Activated CD8-positive, alpha-beta memory T cell treated with anti-CD3 and anti-CD28 coated beads, Interleukin-2, amount 10 ng/mL, durations not matched to agents 7 days and 5 days (primary cell): ENCODE measurements around the gene FZD1. TPM values are rescaled to one million over a fixed set of nuclear protein-coding genes. Genes with fewer than 3 reads are reported as not detected.

Experiments used
- ATAC-seq: fragments of 150-1000 bp; cut with Tn5 transposase; one replicate; pipeline ENCODE4 v1.10.0; 2021; ENCODE audit warnings: moderate library complexity
- CTCF ChIA-PET: fragments of 350-600 bp; sonication (Branson Sonifier 250); formaldehyde crosslinking; loops from one replicate; lab custom pipeline; 2021; ENCODE audit warnings: antibody characterized with exemption; lab: Charles Lee
- DNase-seq: peaks from one replicate; pipeline ENCODE4 v3.0.0-alpha.2; 2020
- H3K27ac Mint-ChIP-seq: one replicate; pipeline ENCODE4 v1.8.0; 2021; ENCODE audit warnings: mild to moderate bottlenecking, mixed read lengths
- H3K27me3 Mint-ChIP-seq: one replicate; pipeline ENCODE4 v1.8.0; 2021; ENCODE audit warnings: mixed read lengths
- H3K36me3 Mint-ChIP-seq: one replicate; pipeline ENCODE4 v1.8.0; 2021; ENCODE audit warnings: mild to moderate bottlenecking, mixed read lengths
- H3K4me1 Mint-ChIP-seq: one replicate; pipeline ENCODE4 v1.8.0; 2021; ENCODE audit warnings: mixed read lengths
- H3K4me3 Mint-ChIP-seq: one replicate; pipeline ENCODE4 v1.8.0; 2021; ENCODE audit warnings: mild to moderate bottlenecking, moderate library complexity, mixed read lengths
- H3K9me3 Mint-ChIP-seq: one replicate; pipeline ENCODE4 v1.8.0; 2022; ENCODE audit warnings: low read depth, mixed read lengths
- total RNA-seq, 2 experiments: library from RNA; stranded (reverse); gene quantifications; one replicate each; pipeline ENCODE4 v1.2.3, GENCODE V29; 2021

Gene FZD1
- total RNA-seq, 2 experiments from 2014 or later = not detected

DNA sequence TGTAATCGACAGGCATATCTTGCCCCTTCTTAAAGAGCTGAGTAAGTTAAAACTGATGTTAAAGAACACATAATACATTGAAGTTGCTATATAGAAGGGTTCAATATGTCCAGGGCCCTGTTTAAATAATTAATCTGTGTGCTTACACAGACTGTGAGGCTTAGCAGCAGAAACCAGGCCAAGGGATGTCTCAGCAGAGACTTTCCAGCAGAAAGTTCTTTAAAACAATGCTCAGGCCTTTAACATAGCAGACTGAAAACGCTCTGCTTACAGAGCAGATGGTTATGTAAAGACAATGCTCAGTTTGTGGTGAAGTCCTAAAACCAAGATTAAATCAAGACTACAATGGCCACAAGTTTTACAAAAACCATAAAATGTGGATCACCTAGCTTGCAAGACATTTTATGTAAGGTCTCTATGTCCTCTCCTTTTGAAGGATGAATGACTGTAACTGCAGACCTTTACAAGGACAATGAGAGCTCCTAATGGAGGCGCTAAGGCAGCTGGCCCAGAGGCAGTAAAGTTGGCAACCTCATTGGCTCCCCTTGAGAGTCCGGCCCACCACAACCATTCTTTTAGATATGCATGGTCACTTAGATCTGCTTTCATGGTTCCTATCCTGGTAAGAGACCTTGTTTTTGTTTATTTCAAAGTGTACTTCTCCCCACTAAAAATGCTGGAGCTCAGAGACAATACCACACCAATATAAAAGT is 56.3 kb downstream of the FZD1 start:
- Mint-ChIP-seq H3K4me1 (no peaks in the 10 kb centered on the region), H3K36me3 (no peaks in the 10 kb centered on the region), H3K27me3 (no peaks in the 10 kb centered on the region), H3K9me3 (no peaks in the 10 kb centered on the region), H3K27ac (no peak overlapping the region), H3K4me3 (no peak overlapping the region)
- ATAC-seq = no peak
- CTCF ChIA-PET = no interaction called here
- no peak for DNase-seq
